AG04450 (cell line): ENCODE measurements around the gene SCYGR3. TPM values are rescaled to one million over a fixed set of nuclear protein-coding genes. Genes with fewer than 3 reads are reported as not detected.
"Not testable (repeated sequence)": the region's sequence is repeated elsewhere in the genome, so short reads cannot be mapped to it uniquely, and the experiment has no call there.

Experiments used
- CTCF ChIA-PET: fragments of 300-600, 350-600 bp; formaldehyde crosslinking; extraction: SDS; loops from one replicate; lab custom pipeline; 2022; ENCODE audit warnings: antibody characterized with exemption, inconsistent platforms; lab: Charles Lee
- POLR2A ChIA-PET: fragments of 350-600 bp; formaldehyde crosslinking; extraction: SDS; loops from one replicate; lab custom pipeline; 2021; ENCODE audit warnings: antibody characterized with exemption, inconsistent platforms; lab: Yijun Ruan, JAX
- DNase-seq: peaks from one replicate; pipeline ENCODE4 v3.0.0-alpha.2; 2011; ENCODE audit warnings: low read depth, low spot score
- H3K27ac ChIP-seq: one replicate; pipeline ENCODE4 v1.5.1; 2012; ENCODE audit warnings: low read depth, low read length, control low read depth
- H3K27me3 ChIP-seq: one replicate; pipeline ENCODE4 v1.6.0; 2012; ENCODE audit warnings: low read length; ENCODE audit not compliant: control insufficient read depth, insufficient read depth
- H3K4me3 ChIP-seq: 2 replicates; pipeline ENCODE4 v1.5.1; 2011; ENCODE audit warnings: mild to moderate bottlenecking, low read depth, low read length, control low read depth
- H3K9me3 ChIP-seq: 2 replicates; pipeline ENCODE4 v1.5.1; 2012; ENCODE audit warnings: low read length; ENCODE audit not compliant: control insufficient read depth, insufficient read depth
- CTCF ChIP-seq: IDR thresholded peaks from 2 replicates; pipeline ENCODE4 v1.5.1; 2011; ENCODE audit warnings: low read depth, low read length, control low read depth, inconsistent platforms
- polyA plus RNA-seq: library from polyadenylated mRNA; depleted of rRNA; stranded (reverse); fragments of >200 nt; gene quantifications from 2 replicates; pipeline ENCODE4 v1.2.3, GENCODE V29; 2011

The SCYGR3 gene
- polyA plus RNA-seq, 1 experiment: not detected

- CTCF ChIA-PET: no interaction called here
Measured at GRCh38 chr2:227608561-227609338, 5.9 kb downstream of the SCYGR3 start.

GRCh38 chr2:227607941-227608340 is 6.7 kb downstream of the SCYGR3 start:
- ChIA-PET CTCF (interaction anchor here (0.6 kb wide), 1 partner anchor 258 kb away, joined by 5 read pairs; no protein-coding TSS in a partner anchor), POLR2A (interaction anchor here (0.6 kb wide), 1 partner anchor 76 kb away, joined by 9 read pairs; no protein-coding TSS in a partner anchor)
- Histone ChIP-seq H3K9me3 (no peaks in the 10 kb centered on the region), H3K27me3 (no peaks in the 10 kb centered on the region), H3K27ac (no peak overlapping the region), H3K4me3 (no peak overlapping the region)
- no peak for DNase-seq
- TF ChIP-seq CTCF: no peak

More at GRCh38 chr2:227608561-227609338, 5.9 kb downstream of the SCYGR3 start:
- no peaks in the 10 kb centered on the region for H3K9me3 ChIP-seq
- no peaks in the 10 kb centered on the region for H3K27me3 ChIP-seq
- H3K4me3 ChIP-seq: no peak overlapping the region
- H3K27ac ChIP-seq: no peak overlapping the region
- POLR2A ChIA-PET: no interaction called here
- DNase-seq: no peak
- no peak for TF ChIP-seq CTCF

- TF ChIP-seq CTCF: no peak
- no peak for DNase-seq
- ChIA-PET POLR2A (no interaction called here), CTCF (interaction anchor here (1.0 kb wide), 1 partner anchor 52 kb away, joined by 3 read pairs; no protein-coding TSS in a partner anchor)
- Histone ChIP-seq H3K4me3 (no peak overlapping the region), H3K27me3 (no peaks in the 10 kb centered on the region), H3K27ac (no peak overlapping the region), H3K9me3 (no peaks in the 10 kb centered on the region)
Measured at GRCh38 chr2:227606476-227606875, 8.2 kb downstream of the SCYGR3 start.

GRCh38 chr2:227602358-227602757 is 12.3 kb downstream of the SCYGR3 start:
- POLR2A ChIA-PET: no interaction called here
- no peak for DNase-seq
- H3K4me3 ChIP-seq: no peak overlapping the region
- H3K27me3 ChIP-seq: no peaks in the 10 kb centered on the region
- CTCF ChIA-PET: no interaction called here
- TF ChIP-seq CTCF: no peak
- no peaks in the 10 kb centered on the region for H3K9me3 ChIP-seq
- no peak overlapping the region for H3K27ac ChIP-seq

GRCh38 chr2:227598835-227599503 is 15.7 kb downstream of the SCYGR3 start, which contains the start of gene SCYGR2:
SCYGR2 (plus strand) TSS chr2:227598893; CDS start chr2:227598893, 0 bp downstream.
- CTCF ChIA-PET, H3K27me3 ChIP-seq, DNase-seq, H3K9me3 ChIP-seq, H3K27ac ChIP-seq, H3K4me3 ChIP-seq: not testable (repeated sequence)
- POLR2A ChIA-PET: interaction anchor here (0.7 kb wide), 1 partner anchor 29 kb away, joined by 4 read pairs; no protein-coding TSS in a partner anchor
